Endothelial cell of umbilical vein (primary cell): ENCODE measurements around the gene IER3. TPM values are rescaled to one million over a fixed set of nuclear protein-coding genes. Genes with fewer than 3 reads are reported as not detected.
"Not testable (repeated sequence)": the region's sequence is repeated elsewhere in the genome, so short reads cannot be mapped to it uniquely, and the experiment has no call there.

Experiments used
- BruUV-seq: library from RNA; stranded (reverse); fragments of 400-500 nt; replicated peaks from 2 replicates; lab custom pipeline; 2021; lab: Mats Ljungman, UMichigan
- CTCF ChIA-PET: fragments of 300-600, 350-600 bp; sonication (Branson Sonifier 250); formaldehyde crosslinking; loops from one replicate; lab custom pipeline; 2021; ENCODE audit warnings: antibody characterized with exemption, inconsistent platforms; lab: Charles Lee
- POLR2A ChIA-PET: fragments of 300-600, 350-600 bp; sonication (Branson Sonifier 250); formaldehyde crosslinking; loops from one replicate; lab custom pipeline; 2021; ENCODE audit warnings: antibody characterized with exemption, inconsistent platforms; lab: Charles Lee
- DNase-seq: peaks from one replicate; pipeline ENCODE4 v3.0.0-alpha.2; 2011; ENCODE audit warnings: low read depth, low spot score
- FAIRE-seq: peaks from 2 replicates; lab custom pipeline; 2011; peaks lifted over from hg19 to GRCh38; lab: Jason Lieb, UNC
- H2AFZ ChIP-seq: 2 replicates; pipeline ENCODE4 v1.6.0; 2012; ENCODE audit warnings: low read depth, low read length, control low read depth, inconsistent platforms
- H3K27ac ChIP-seq: 2 replicates; pipeline ENCODE4 v1.5.1; 2011; ENCODE audit warnings: low read depth, mild to moderate bottlenecking, control low read depth, low read length, moderate library complexity; ENCODE audit not compliant: insufficient read depth
- H3K27me3 ChIP-seq, 2 experiments: 2 replicates each; pipeline versions ENCODE4 v1.6.0 to v1.6.1; 2011; ENCODE audit warnings: low read length in 2 of 2, mixed read lengths in 1 of 2; ENCODE audit not compliant: control insufficient read depth in 2 of 2, insufficient read depth in 2 of 2
- H3K36me3 ChIP-seq, 2 experiments: 2 replicates in 1 of 2; 3 replicates in 1 of 2; pipeline ENCODE4 v1.5.1; 2011; ENCODE audit warnings: low read length in 2 of 2, mild to moderate bottlenecking in 1 of 2, moderate library complexity in 1 of 2; ENCODE audit not compliant: control insufficient read depth in 2 of 2, insufficient read depth in 2 of 2; ENCODE audit errors: extremely low read depth in 1 of 2
- H3K4me1 ChIP-seq: 3 replicates; pipeline ENCODE4 v1.5.1; 2011; ENCODE audit warnings: mild to moderate bottlenecking, low read length; ENCODE audit not compliant: control insufficient read depth, insufficient read depth; ENCODE audit errors: extremely low read depth
- H3K4me2 ChIP-seq: 2 replicates; pipeline ENCODE4 v1.6.1; 2011; ENCODE audit warnings: low read length, control low read depth, mixed read lengths; ENCODE audit not compliant: insufficient read depth
- H3K4me3 ChIP-seq, 3 experiments: fragments of 200-600 bp in 1 of 3; sonication (generic), shearing (Covaris generic) in 1 of 3; replicated peaks in 1 of 3; 2 replicates each; pipeline ENCODE4 v1.5.1; 2011 to 2016; ENCODE audit warnings: control low read depth in 3 of 3, low read length in 3 of 3, mild to moderate bottlenecking in 2 of 3, inconsistent platforms in 1 of 3, low read depth in 1 of 3, moderate library complexity in 1 of 3; ENCODE audit not compliant: insufficient read depth in 1 of 3
- H3K79me2 ChIP-seq: 2 replicates; pipeline ENCODE4 v1.6.0; 2012; ENCODE audit warnings: low read length, inconsistent platforms; ENCODE audit not compliant: control insufficient read depth, insufficient read depth
- H3K9ac ChIP-seq: replicated peaks from 2 replicates; pipeline ENCODE3; 2011; ENCODE audit warnings: low read length, control low read depth; ENCODE audit not compliant: insufficient read depth; ENCODE audit errors: extremely low read depth
- H3K9me1 ChIP-seq: replicated peaks from 3 replicates; pipeline ENCODE4 v1.6.0; 2011; ENCODE audit warnings: mild to moderate bottlenecking, low read length; ENCODE audit not compliant: control insufficient read depth, insufficient read depth; ENCODE audit errors: extremely low read depth
- H3K9me3 ChIP-seq: replicated peaks from 2 replicates; pipeline ENCODE4 v1.5.1; 2012; ENCODE audit warnings: low read length, inconsistent platforms; ENCODE audit not compliant: control insufficient read depth, insufficient read depth
- H4K20me1 ChIP-seq: replicated peaks from 2 replicates; pipeline ENCODE3; 2011; ENCODE audit warnings: mild to moderate bottlenecking, low read length; ENCODE audit not compliant: control insufficient read depth, insufficient read depth; ENCODE audit errors: extremely low read depth
- CTCF ChIP-seq, 2 donors: IDR thresholded peaks; 1 replicate in 1 of 2; 2 replicates in 1 of 2; pipeline ENCODE4 v1.5.1; 2011; ENCODE audit warnings: low read length in 2 of 2, mild to moderate bottlenecking in 2 of 2, moderate library complexity in 2 of 2, control low read depth in 1 of 2, inconsistent platforms in 1 of 2, low read depth in 1 of 2; ENCODE audit not compliant: insufficient read depth in 1 of 2; ENCODE audit errors: extremely low read depth in 1 of 2
- EZH2 ChIP-seq: IDR thresholded peaks from 2 replicates; pipeline ENCODE4 v1.6.1; 2012; ENCODE audit warnings: borderline replicate concordance, low read depth, mild to moderate bottlenecking, moderate library complexity, low read length, inconsistent platforms; ENCODE audit not compliant: severe bottlenecking
- FOS ChIP-seq: IDR thresholded peaks from 2 replicates; pipeline ENCODE4 v1.6.1; 2011; ENCODE audit warnings: mild to moderate bottlenecking, low read length, moderate library complexity, borderline replicate concordance; ENCODE audit not compliant: insufficient read depth
- GATA2 ChIP-seq: IDR thresholded peaks from 2 replicates; pipeline ENCODE4 v1.7.0; 2011; ENCODE audit warnings: low read depth, mild to moderate bottlenecking, moderate library complexity, mixed read lengths, low read length; ENCODE audit not compliant: insufficient read length, insufficient read depth
- JUN ChIP-seq: IDR thresholded peaks from 2 replicates; pipeline ENCODE4 v1.6.1; 2011; ENCODE audit warnings: borderline replicate concordance, low read depth; ENCODE audit not compliant: insufficient read length, insufficient read depth
- MAX ChIP-seq: IDR thresholded peaks from 2 replicates; pipeline ENCODE4 v1.6.1; 2011; ENCODE audit not compliant: insufficient read depth, insufficient read length
- MYC ChIP-seq: IDR thresholded peaks from one replicate; pipeline ENCODE4 v1.6.1; 2011; ENCODE audit warnings: mild to moderate bottlenecking, low read depth, low read length
- POLR2A ChIP-seq: IDR thresholded peaks from 2 replicates; pipeline ENCODE4 v1.6.1; 2012; ENCODE audit warnings: low read depth, mild to moderate bottlenecking, control low read depth, low read length
- POLR2AphosphoS5 ChIP-seq: IDR thresholded peaks from 2 replicates; pipeline ENCODE4 v1.6.1; 2012; ENCODE audit warnings: low read depth, mild to moderate bottlenecking, control low read depth, low read length, moderate library complexity; ENCODE audit not compliant: insufficient read depth
- dilution Hi-C: fragments of 300-500 bp; cut with MboI; formaldehyde crosslinking; loops from one replicate; pipeline ENCODE4 v1.15.0; 2019; ENCODE audit warnings: low sequenced_read_pairs; ENCODE audit not compliant: extremely low pct_ligation_motif_present
- intact Hi-C: fragments of 100-400 bp; cut with micrococcal nuclease; formaldehyde crosslinking; loops from one replicate; pipeline ENCODE4 v1.10.0; 2022
- polyA plus RNA-seq, 4 experiments: library from polyadenylated mRNA; depleted of rRNA in 3 of 4; stranded (reverse) in 3 of 4; unstranded in 1 of 4; fragments of >200 nt; gene quantifications; 2 replicates each; pipeline versions ENCODE4 v1.2.1 to v1.2.3, GENCODE V29; 2011 to 2012; ENCODE audit warnings: missing spikeins in 1 of 4
- total RNA-seq: library from RNA; stranded (reverse); gene quantifications from 2 replicates; pipeline ENCODE4 v1.2.3, GENCODE V29; 2021

IER3 gene
- total and polyA plus RNA-seq, 2 donors (not counting 3 experiments of a cell fraction or from before 2014, with no cell fraction given): 170 to 468 TPM

- Histone ChIP-seq H3K79me2 (no peaks in the 10 kb centered on the region), H3K27ac (no peak overlapping the region), H3K4me2 (no peak overlapping the region), H3K4me1 (peaks cover 41% of the 10 kb centered on the region), H3K9ac (no peak overlapping the region), H3K9me1 (no peaks in the 10 kb centered on the region), H3K9me3 (no peaks in the 10 kb centered on the region), H3K36me3 (no peaks in the 10 kb centered on the region), H3K4me3 (no peak overlapping the region), H3K27me3 (no peaks in the 10 kb centered on the region), H4K20me1 (no peaks in the 10 kb centered on the region), H2AFZ (no peak overlapping the region)
- DNase-seq (peak; percentile 21), FAIRE-seq (no peak)
- CTCF ChIA-PET: interaction anchor here (0.8 to 1.9 kb wide), 7 partner anchors 14 to 327 kb away, joined by 3 to 8 read pairs (median 4); no protein-coding TSS in a partner anchor
- intact Hi-C loops: no loop called here
- no peak for TF ChIP-seq FOS
- no peak for TF ChIP-seq MAX
- no peak for TF ChIP-seq POLR2A
- TF ChIP-seq GATA2: no peak
- no peak for TF ChIP-seq JUN
- no peak for TF ChIP-seq CTCF (IDR thresholded peaks at IDR 0.05; ENCODE audit: extremely low read depth in 1 of 2, insufficient read depth in 1 of 2, low read depth in 1 of 2, low read length in 2 of 2)
- no peak for TF ChIP-seq POLR2AphosphoS5
- TF ChIP-seq MYC: no peak
- no peak for TF ChIP-seq EZH2
- POLR2A ChIA-PET: no interaction called here
- dilution Hi-C loops: no loop called here
- BruUV-seq: no TSS peak
Observed at GRCh38 chr6:30766461-30767157, 22.3 kb upstream of the IER3 start.

DNA sequence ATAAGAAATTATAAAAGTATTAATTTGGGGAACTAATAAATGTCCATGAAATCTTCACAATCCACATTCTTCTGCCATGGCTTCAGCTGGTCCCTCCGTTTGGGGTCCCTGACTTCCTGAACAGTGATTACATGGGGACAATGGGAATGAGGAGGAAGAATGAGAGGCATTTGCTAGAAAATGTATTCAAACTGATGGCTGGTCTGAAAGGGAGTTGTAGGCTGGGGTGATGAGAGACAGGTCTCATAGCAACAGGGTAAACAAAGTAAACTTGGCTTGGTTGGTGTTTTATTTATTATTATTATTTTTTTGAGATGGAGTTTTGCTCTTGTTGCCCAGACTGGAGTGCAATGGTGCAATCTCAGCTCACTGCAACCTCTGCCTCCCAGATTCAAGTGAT is 21.1 kb upstream of the IER3 start:
- H3K9me1 ChIP-seq, H3K4me3 ChIP-seq, H3K79me2 ChIP-seq, H3K36me3 ChIP-seq, DNase-seq, intact Hi-C loops, H3K27me3 ChIP-seq, dilution Hi-C loops, H4K20me1 ChIP-seq, FAIRE-seq, BruUV-seq, H3K9me3 ChIP-seq, H2AFZ ChIP-seq, H3K4me2 ChIP-seq, H3K9ac ChIP-seq, H3K27ac ChIP-seq, POLR2A ChIA-PET: not testable (repeated sequence)
- H3K4me1 ChIP-seq: peaks cover 39% of the 10 kb centered on the region
- CTCF ChIA-PET: interaction anchor here (1.3 to 1.9 kb wide), 2 partner anchors 35 to 57 kb away, joined by 4 to 8 read pairs; no protein-coding TSS in a partner anchor
